ENCODE data around the gene C1orf116. TPM values are rescaled to one million over a fixed set of nuclear protein-coding genes. Genes with fewer than 3 reads are reported as not detected.

The C1orf116 gene
- total RNA-seq (0.21 TPM in 2 replicates), polyA plus RNA-seq (0.29 TPM in 1 of 2 replicates, not detected in the other)

GRCh38 chr1:207032528-207033017 is at the start of gene C1orf116:
C1orf116 (minus strand) TSS chr1:207032756; CDS start chr1:207027598, 5,158 bp downstream.
- no peak for TF ChIP-seq CTCF (IDR thresholded peaks at IDR 0.05; ENCODE audit: low read depth, low read length)
- no peak for DNase-seq (ENCODE audit: low read depth in 1 of 2, low spot score in 1 of 2)
- Histone ChIP-seq H3K9me3 (ENCODE audit: low read depth) (no peaks in the 10 kb centered on the region), H3K4me3 (no peak within 1 kb of the TSS), H3K27ac (no peak within 1 kb of the TSS), H3K4me1 (ENCODE audit: low read depth) (peaks cover 18% of the 10 kb centered on the region), H3K36me3 (no peaks in the 10 kb centered on the region), H3K27me3 (peaks cover 9% of the 10 kb centered on the region)

GRCh38 chr1:207081806-207082205 is 49.2 kb upstream of the C1orf116 start:
- Histone ChIP-seq H3K9me3 (ENCODE audit: low read depth) (no peaks in the 10 kb centered on the region), H3K4me1 (ENCODE audit: low read depth) (peaks cover 8% of the 10 kb centered on the region), H3K4me3 (no peak overlapping the region), H3K36me3 (no peaks in the 10 kb centered on the region), H3K27ac (no peak overlapping the region), H3K27me3 (no peaks in the 10 kb centered on the region)
- DNase-seq (ENCODE audit: low read depth in 1 of 2, low spot score in 1 of 2): no peak
- no peak for TF ChIP-seq CTCF (IDR thresholded peaks at IDR 0.05; ENCODE audit: low read depth, low read length)

GRCh38 chr1:207081088-207081487 is 48.5 kb upstream of the C1orf116 start:
- H3K27ac ChIP-seq: no peak overlapping the region
- H3K4me3 ChIP-seq: no peak overlapping the region
- no peaks in the 10 kb centered on the region for H3K9me3 ChIP-seq (ENCODE audit: low read depth)
- TF ChIP-seq CTCF (IDR thresholded peaks at IDR 0.05; ENCODE audit: low read depth, low read length): no peak
- no peak for DNase-seq (ENCODE audit: low read depth in 1 of 2, low spot score in 1 of 2)
- H3K4me1 ChIP-seq (ENCODE audit: low read depth): peaks cover 8% of the 10 kb centered on the region
- no peaks in the 10 kb centered on the region for H3K36me3 ChIP-seq
- no peaks in the 10 kb centered on the region for H3K27me3 ChIP-seq

- no peak overlapping the region for H3K4me3 ChIP-seq
- no peak for TF ChIP-seq CTCF (IDR thresholded peaks at IDR 0.05; ENCODE audit: low read depth, low read length)
- no peaks in the 10 kb centered on the region for H3K36me3 ChIP-seq
- no peak for DNase-seq (ENCODE audit: low read depth in 1 of 2, low spot score in 1 of 2)
- no peaks in the 10 kb centered on the region for H3K9me3 ChIP-seq (ENCODE audit: low read depth)
- no peaks in the 10 kb centered on the region for H3K27me3 ChIP-seq
- peaks cover 6% of the 10 kb centered on the region for H3K4me1 ChIP-seq (ENCODE audit: low read depth)
- H3K27ac ChIP-seq: no peak overlapping the region
Measured at GRCh38 chr1:207079706-207080241, 47.2 kb upstream of the C1orf116 start.

- H3K36me3 ChIP-seq: no peaks in the 10 kb centered on the region
- TF ChIP-seq CTCF (IDR thresholded peaks at IDR 0.05; ENCODE audit: low read depth, low read length): no peak
- H3K27ac ChIP-seq: no peak overlapping the region
- no peak overlapping the region for H3K4me3 ChIP-seq
- DNase-seq (ENCODE audit: low read depth in 1 of 2, low spot score in 1 of 2): no peak
- H3K4me1 ChIP-seq (ENCODE audit: low read depth): peaks cover 8% of the 10 kb centered on the region
- H3K27me3 ChIP-seq: no peaks in the 10 kb centered on the region
- H3K9me3 ChIP-seq (ENCODE audit: low read depth): no peaks in the 10 kb centered on the region
Measured at GRCh38 chr1:207078578-207079132, 46.1 kb upstream of the C1orf116 start.

All from cardiac muscle cell (in vitro differentiated cells and primary cell).